ENCODE data around the gene GEMIN2. TPM values are rescaled to one million over a fixed set of nuclear protein-coding genes. Genes with fewer than 3 reads are reported as not detected.
A peak's percentile ranks its signal among the peaks of the same experiment; 100 is the strongest.
"Not testable (repeated sequence)": the region's sequence is repeated elsewhere in the genome, so short reads cannot be mapped to it uniquely, and the experiment has no call there.

The GEMIN2 gene
- total RNA-seq, 2 donors from 2014 or later, result 35.2 to 41.7 TPM

- Histone ChIP-seq H3K4me1 (ENCODE audit: control insufficient read depth, insufficient read depth, low read length) (no peaks in the 10 kb centered on the region), H3K27ac (ENCODE audit: low read depth, low read length) (no peak overlapping the region), H3K9ac (ENCODE audit: extremely low read depth, low read length, poor library complexity, severe bottlenecking) (no peak overlapping the region), H3K4me3 (ENCODE audit: low read length) (no peak overlapping the region), H3K9me3 (ENCODE audit: control insufficient read depth, low read length) (peaks cover 8% of the 10 kb centered on the region), H3K27me3 (ENCODE audit: control insufficient read depth, insufficient read depth, low read length, poor library complexity, severe bottlenecking) (no peaks in the 10 kb centered on the region), H3K36me3 (ENCODE audit: control insufficient read depth, insufficient read depth, low read length) (peaks cover 90% of the 10 kb centered on the region)
- no peak overlapping the region for H3K4me3 Mint-ChIP-seq
- no peaks in the 10 kb centered on the region for H3K9me3 Mint-ChIP-seq
- H3K4me1 Mint-ChIP-seq, result no peaks in the 10 kb centered on the region
- no peak overlapping the region for H3K27ac Mint-ChIP-seq
- 92% methylated on average over 1 of the region's 1 CpG; no CpG with 5 or more reads in 1 of the 2 experiments for WGBS, 2 experiments (ENCODE audit: insufficient coverage in 1 of 2, insufficient read length in 1 of 2)
- peaks cover 75% of the 10 kb centered on the region for H3K36me3 Mint-ChIP-seq (ENCODE audit: low read depth)
- DNase-seq, result no peak
- no peaks in the 10 kb centered on the region for H3K27me3 Mint-ChIP-seq (ENCODE audit: insufficient read depth)
- TF ChIP-seq CTCF (conservative IDR thresholded peaks at IDR 0.05), result no peak
Observed at GRCh38 chr14:39091716-39092115, 22.4 kb upstream of the GEMIN2 start.

DNA sequence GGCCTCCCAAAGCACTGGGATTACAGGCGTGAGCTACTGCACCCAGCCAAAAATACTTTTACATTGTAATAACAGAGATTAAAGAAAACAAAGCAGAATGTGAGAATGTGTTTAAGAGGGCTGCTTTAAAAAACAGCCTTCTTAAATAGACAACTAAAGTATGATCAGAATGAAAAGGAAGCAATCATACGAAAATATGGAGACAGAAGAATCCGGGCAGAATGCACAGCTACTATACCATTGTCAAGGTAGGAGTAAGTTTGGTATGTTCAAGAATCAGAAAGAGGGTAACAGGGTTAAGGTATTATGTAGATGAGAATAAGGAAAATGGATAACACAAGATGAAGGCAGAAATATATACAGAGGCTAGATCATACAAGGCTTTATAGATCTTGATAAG lies 19.6 kb upstream of the GEMIN2 start:
- Histone ChIP-seq H3K36me3 (ENCODE audit: control insufficient read depth, insufficient read depth, low read length) (peaks cover 76% of the 10 kb centered on the region), H3K4me3 (ENCODE audit: low read length) (no peak overlapping the region), H3K9me3 (ENCODE audit: control insufficient read depth, low read length) (no peaks in the 10 kb centered on the region), H3K27ac (ENCODE audit: low read depth, low read length) (no peak overlapping the region), H3K4me1 (ENCODE audit: control insufficient read depth, insufficient read depth, low read length) (no peaks in the 10 kb centered on the region), H3K27me3 (ENCODE audit: control insufficient read depth, insufficient read depth, low read length, poor library complexity, severe bottlenecking) (no peaks in the 10 kb centered on the region), H3K9ac (ENCODE audit: extremely low read depth, low read length, poor library complexity, severe bottlenecking) (no peak overlapping the region)
- 98 to 100% methylated on average over 1 to 3 of the region's 3 CpGs for WGBS, 2 experiments (ENCODE audit: insufficient coverage in 1 of 2, insufficient read length in 1 of 2)
- Mint-ChIP-seq H3K27me3 (ENCODE audit: insufficient read depth) (no peaks in the 10 kb centered on the region), H3K9me3 (no peaks in the 10 kb centered on the region), H3K27ac (no peak overlapping the region), H3K4me1 (peaks cover 5% of the 10 kb centered on the region), H3K4me3 (no peak overlapping the region), H3K36me3 (ENCODE audit: low read depth) (peaks cover 55% of the 10 kb centered on the region)
- no peak for TF ChIP-seq CTCF (conservative IDR thresholded peaks at IDR 0.05)
- no peak for DNase-seq

DNA sequence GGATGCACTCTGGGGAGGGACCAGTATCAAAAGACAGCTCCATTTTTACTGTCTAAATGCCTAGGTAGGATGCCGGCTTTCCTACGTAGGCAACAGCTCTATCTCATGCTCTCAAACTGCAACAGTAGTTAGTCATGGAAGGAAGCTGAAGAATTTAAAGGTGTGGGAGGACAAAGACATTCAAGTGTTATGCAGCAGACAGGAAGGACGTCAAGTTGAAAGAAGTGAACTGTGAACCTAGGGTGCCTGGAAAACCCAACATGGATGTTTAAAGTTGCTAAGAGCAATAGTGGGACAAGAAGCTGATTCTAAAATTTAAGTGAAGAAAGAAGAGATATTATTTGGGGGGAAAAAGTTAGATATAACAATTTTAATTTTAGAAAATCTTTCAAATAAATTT lies 17.0 kb upstream of the GEMIN2 start:
- no peaks in the 10 kb centered on the region for H3K27me3 ChIP-seq (ENCODE audit: control insufficient read depth, insufficient read depth, low read length, poor library complexity, severe bottlenecking)
- H3K27ac Mint-ChIP-seq, result peak overlapping the region; percentile 46
- peaks cover 56% of the 10 kb centered on the region for H3K36me3 ChIP-seq (ENCODE audit: control insufficient read depth, insufficient read depth, low read length)
- WGBS, 2 experiments (ENCODE audit: insufficient coverage in 1 of 2, insufficient read length in 1 of 2), result 64 to 84% methylated on average over 1 to 3 of the region's 3 CpGs
- H3K9me3 Mint-ChIP-seq, result no peaks in the 10 kb centered on the region
- H3K9me3 ChIP-seq (ENCODE audit: control insufficient read depth, low read length), result no peaks in the 10 kb centered on the region
- no peak overlapping the region for H3K4me3 ChIP-seq (ENCODE audit: low read length)
- no peaks in the 10 kb centered on the region for H3K4me1 ChIP-seq (ENCODE audit: control insufficient read depth, insufficient read depth, low read length)
- peaks cover 39% of the 10 kb centered on the region for H3K36me3 Mint-ChIP-seq (ENCODE audit: low read depth)
- H3K27me3 Mint-ChIP-seq (ENCODE audit: insufficient read depth), result no peaks in the 10 kb centered on the region
- peaks cover 15% of the 10 kb centered on the region for H3K4me1 Mint-ChIP-seq
- no peak for TF ChIP-seq CTCF (conservative IDR thresholded peaks at IDR 0.05)
- H3K4me3 Mint-ChIP-seq, result no peak overlapping the region
- no peak overlapping the region for H3K27ac ChIP-seq (ENCODE audit: low read depth, low read length)
- DNase-seq, result no peak
- no peak overlapping the region for H3K9ac ChIP-seq (ENCODE audit: extremely low read depth, low read length, poor library complexity, severe bottlenecking)

GRCh38 chr14:39099215-39099614 lies 14.9 kb upstream of the GEMIN2 start:
- H3K27ac ChIP-seq (ENCODE audit: low read depth, low read length); H3K9ac ChIP-seq (ENCODE audit: extremely low read depth, low read length, poor library complexity, severe bottlenecking); H3K4me3 Mint-ChIP-seq; H3K27me3 ChIP-seq (ENCODE audit: control insufficient read depth, insufficient read depth, low read length, poor library complexity, severe bottlenecking); DNase-seq; H3K9me3 ChIP-seq (ENCODE audit: control insufficient read depth, low read length); H3K4me1 ChIP-seq (ENCODE audit: control insufficient read depth, insufficient read depth, low read length); H3K27ac Mint-ChIP-seq; H3K9me3 Mint-ChIP-seq; H3K27me3 Mint-ChIP-seq (ENCODE audit: insufficient read depth): not testable (repeated sequence)
- WGBS, 2 experiments (ENCODE audit: insufficient coverage in 1 of 2, insufficient read length in 1 of 2), result 81 to 96% methylated on average over 8 to 10 of the region's 10 CpGs
- Mint-ChIP-seq H3K4me1 (peaks cover 21% of the 10 kb centered on the region), H3K36me3 (ENCODE audit: low read depth) (peaks cover 25% of the 10 kb centered on the region)
- H3K4me3 ChIP-seq (ENCODE audit: low read length), result peak overlapping the region; percentile 90
- peaks cover 39% of the 10 kb centered on the region for H3K36me3 ChIP-seq (ENCODE audit: control insufficient read depth, insufficient read depth, low read length)
